Myometrial cell (primary cell): ENCODE data around the gene ACP1. TPM values are rescaled to one million over a fixed set of nuclear protein-coding genes. Genes with fewer than 3 reads are reported as not detected.

Experiments
- total RNA-seq: library from RNA; depleted of rRNA; stranded (reverse); fragments of >200 nt; gene quantifications from 2 replicates; pipeline ENCODE4 v1.2.3, GENCODE V29; 2015

Gene ACP1
- 73.8 and 89.3 TPM in 2 replicates for total RNA-seq

GRCh38 chr2:264493-265468, at the start of gene ACP1:
TSS of gene ACP1 (plus strand) at chr2:264947. CDS start at chr2:264965, 18 bp downstream.

GRCh38 chr2:263774-264492, 814 bp upstream of the ACP1 start, which contains the start of gene SH3YL1:
TSS of gene SH3YL1 (minus strand) at chr2:264032. CDS start at chr2:263984, 48 bp downstream.

GRCh38 chr2:287911-288757, 23.4 kb downstream of the ACP1 start, which contains the start of gene ALKAL2:
TSS of gene ALKAL2 (minus strand) at chr2:288091. CDS start at chr2:287835, 256 bp downstream.

Other genes starting within 250 kb of the ACP1 start
- not detected in 2 replicates for gene FAM110C, start 218.4 kb upstream of the ACP1 start, total RNA-seq
- gene SH3YL1, start 915 bp upstream of the ACP1 start, total RNA-seq = 14.4 and 18.1 TPM in 2 replicates
- not detected in 2 replicates for gene ALKAL2, start 23.1 kb downstream of the ACP1 start, total RNA-seq